Epithelial cell of proximal tubule (primary cell): ENCODE results near the gene RAD51B. TPM values are rescaled to one million over a fixed set of nuclear protein-coding genes. Genes with fewer than 3 reads are reported as not detected.

ENCODE experiments used
- DNase-seq: peaks from one replicate; pipeline ENCODE4 v3.0.0-alpha.2; 2011; ENCODE audit warnings: low read depth
- H3K4me3 ChIP-seq: 2 replicates; pipeline ENCODE4 v1.5.1; 2011; ENCODE audit warnings: low read depth, mild to moderate bottlenecking, low read length
- CTCF ChIP-seq: conservative IDR thresholded peaks from 2 replicates; pipeline ENCODE4 v1.5.1; 2012; ENCODE audit warnings: low read depth, mild to moderate bottlenecking, low read length
- total RNA-seq: library from RNA; depleted of rRNA; stranded (reverse); fragments of >200 nt; gene quantifications from 2 replicates; pipeline ENCODE4 v1.2.3, GENCODE V29; 2015

RAD51B gene
- total RNA-seq, 1 donor from 2014 or later: 6.3 TPM

GRCh38 chr14:67785270-67786109 lies 34.1 kb upstream of the RAD51B start:
- DNase-seq: no peak
- TF ChIP-seq CTCF: no peak
- no peak overlapping the region for H3K4me3 ChIP-seq

GRCh38 chr14:67787673-67788072 lies 31.9 kb upstream of the RAD51B start:
- no peak for DNase-seq
- H3K4me3 ChIP-seq: no peak overlapping the region
- no peak for TF ChIP-seq CTCF

- no peak for DNase-seq
- no peak overlapping the region for H3K4me3 ChIP-seq
- no peak for TF ChIP-seq CTCF
These were observed 20.8 kb upstream of the RAD51B start for GRCh38 chr14:67798731-67799130.

- no peak for TF ChIP-seq CTCF
- no peak overlapping the region for H3K4me3 ChIP-seq
- DNase-seq: no peak
These were observed 18.8 kb upstream of the RAD51B start for GRCh38 chr14:67800743-67801142.

GRCh38 chr14:67806246-67806645 lies 13.3 kb upstream of the RAD51B start:
- no peak for TF ChIP-seq CTCF
- no peak for DNase-seq

GRCh38 chr14:67814821-67815220 lies 4.8 kb upstream of the RAD51B start:
- DNase-seq: no peak
- TF ChIP-seq CTCF: no peak
- H3K4me3 ChIP-seq: no peak overlapping the region

More at GRCh38 chr14:67806246-67806645, 13.3 kb upstream of the RAD51B start:
- no peak overlapping the region for H3K4me3 ChIP-seq
